ENCODE measurements around the gene NOXA1. TPM values are rescaled to one million over a fixed set of nuclear protein-coding genes. Genes with fewer than 3 reads are reported as not detected.
"Not testable (repeated sequence)": the region's sequence is repeated elsewhere in the genome, so short reads cannot be mapped to it uniquely, and the experiment has no call there.

The NOXA1 gene
- total RNA-seq, 1 donor from 2014 or later, result 3.2 TPM

DNA sequence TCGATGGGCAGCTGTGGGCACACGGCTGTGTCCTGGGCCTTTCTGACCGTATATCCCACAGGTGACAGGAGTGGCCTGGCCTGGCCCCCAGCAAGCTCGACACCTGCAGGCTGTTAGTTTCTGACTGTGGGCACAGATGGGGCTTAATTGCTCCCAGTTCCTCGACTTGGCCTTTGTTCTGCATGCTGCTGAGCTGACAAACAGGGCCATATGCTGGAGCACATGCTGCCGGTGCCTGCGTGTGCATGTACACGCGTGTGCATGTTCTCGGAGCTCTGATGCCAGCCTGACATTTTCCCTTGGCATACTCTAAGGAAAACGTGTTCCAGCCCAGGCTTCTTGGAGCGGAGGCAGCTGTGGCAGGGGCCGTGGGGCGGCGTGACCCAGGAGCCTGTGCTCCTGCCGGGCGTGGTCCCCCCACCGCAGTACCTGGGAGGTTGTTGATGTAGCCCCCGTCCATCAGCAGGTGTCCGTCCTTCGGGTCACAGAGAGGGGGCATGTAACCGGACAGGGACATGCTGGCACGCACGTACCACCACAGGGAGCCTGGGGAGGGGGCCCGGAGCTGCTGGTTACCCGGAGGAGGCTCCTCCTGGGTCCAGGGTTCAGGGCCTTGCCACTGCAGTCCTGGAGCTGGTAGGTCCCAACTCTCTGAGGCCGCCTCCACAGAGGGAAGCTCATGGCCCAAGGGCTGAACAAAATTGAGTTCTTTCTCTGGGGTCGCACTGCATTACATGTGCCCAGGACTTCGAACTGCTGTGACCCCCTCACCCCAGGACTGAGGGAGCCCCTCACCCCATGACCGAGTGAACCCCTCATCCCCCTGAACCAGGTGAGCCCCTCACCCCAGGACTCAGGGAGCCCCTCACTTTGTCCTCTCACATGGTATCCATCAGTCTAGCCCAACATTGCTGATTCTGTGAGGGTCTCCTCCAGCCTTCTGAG, 40.1 kb downstream of the NOXA1 start:
- DNase-seq (ENCODE audit: low spot score), result no peak

DNA sequence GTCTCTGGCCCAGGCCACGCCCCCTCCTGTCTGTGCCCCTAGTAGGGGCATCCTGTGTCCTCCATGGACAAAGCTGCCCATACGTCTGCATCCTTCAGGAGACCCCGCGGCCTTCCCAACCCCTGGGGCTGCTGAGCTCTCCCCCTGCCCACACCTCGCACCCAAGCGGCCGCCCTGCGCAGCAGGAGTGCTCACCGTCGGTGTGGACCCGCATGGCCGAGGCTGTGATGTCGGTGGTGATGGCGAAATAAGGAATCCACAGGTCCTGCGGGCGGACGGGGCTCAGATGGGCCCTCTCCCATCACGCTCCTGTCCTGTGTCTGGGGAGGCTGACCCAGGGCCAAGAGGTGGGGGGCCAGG, 40.7 kb downstream of the NOXA1 start:
- DNase-seq (ENCODE audit: low spot score), result no peak

DNA sequence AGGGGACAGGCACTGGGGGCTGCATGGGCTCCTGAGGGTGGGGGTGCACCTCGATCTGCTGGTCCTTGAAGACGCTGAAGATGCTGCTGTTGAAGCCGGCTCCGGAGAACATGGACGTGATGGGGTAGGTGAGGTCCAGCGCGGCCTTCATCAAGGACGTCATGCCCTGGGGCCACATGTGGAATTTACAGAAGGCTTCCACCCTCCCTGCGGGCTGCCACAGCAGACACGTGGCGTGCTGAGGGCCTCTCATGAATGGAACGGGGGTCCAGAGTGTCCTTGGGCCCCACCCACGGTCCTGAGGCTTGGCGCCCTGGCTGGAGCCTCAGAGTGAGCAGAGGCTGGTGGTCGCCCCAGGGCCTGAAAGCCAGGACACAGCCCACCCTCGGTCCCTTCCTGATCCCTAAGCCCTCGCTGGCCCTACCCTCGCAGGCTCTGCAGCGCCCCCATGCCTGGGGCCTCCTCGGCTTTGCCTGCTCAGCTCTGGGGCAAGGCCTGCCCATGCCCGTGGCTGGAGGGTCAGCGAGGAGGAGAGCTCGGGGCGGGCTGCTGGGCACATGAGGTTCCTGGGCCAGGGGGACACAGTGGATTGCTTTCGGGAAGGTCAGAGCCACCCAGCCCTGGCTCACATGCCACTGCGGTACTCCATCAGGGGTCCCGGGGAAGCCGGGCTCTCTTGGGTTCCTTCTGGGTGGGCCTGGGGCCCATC, 41.3 kb downstream of the NOXA1 start:
- no peak for DNase-seq (ENCODE audit: low spot score)

DNA sequence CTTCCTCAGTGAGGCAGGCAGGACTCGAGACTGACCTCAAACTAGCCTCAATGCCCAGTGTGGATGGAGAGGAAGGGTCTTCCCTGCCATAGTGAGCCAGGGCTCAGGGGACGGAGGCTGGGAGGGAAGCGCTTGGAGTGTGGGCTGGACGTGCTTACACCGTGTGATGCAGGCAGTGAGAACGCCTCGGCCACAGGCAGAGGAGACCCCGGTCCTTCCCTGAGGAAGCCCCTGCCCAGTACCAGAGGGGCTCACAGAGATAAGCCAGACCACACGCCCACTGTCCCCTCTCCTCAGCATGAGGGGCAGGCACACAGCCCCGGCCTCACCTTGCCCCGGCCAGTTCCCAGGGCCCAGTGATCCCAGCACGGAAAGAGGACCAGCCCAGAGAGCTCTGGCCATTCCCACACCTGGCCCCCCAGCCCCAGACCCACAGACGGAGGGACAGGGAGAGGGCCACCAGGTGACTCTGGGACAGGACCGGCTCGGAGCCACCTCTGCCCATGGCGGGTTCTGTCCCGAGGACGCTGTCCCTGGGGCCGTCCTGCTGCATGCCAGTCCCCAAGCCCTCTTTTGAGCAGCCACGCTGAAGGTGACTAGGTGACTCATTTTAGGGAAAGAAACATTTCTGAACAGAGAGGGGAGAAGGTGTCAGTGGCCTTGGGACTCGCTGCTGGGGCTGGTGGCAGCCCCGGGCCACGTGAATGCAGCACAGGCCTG, 42.0 kb downstream of the NOXA1 start:
- DNase-seq (ENCODE audit: low spot score), result no peak

DNA sequence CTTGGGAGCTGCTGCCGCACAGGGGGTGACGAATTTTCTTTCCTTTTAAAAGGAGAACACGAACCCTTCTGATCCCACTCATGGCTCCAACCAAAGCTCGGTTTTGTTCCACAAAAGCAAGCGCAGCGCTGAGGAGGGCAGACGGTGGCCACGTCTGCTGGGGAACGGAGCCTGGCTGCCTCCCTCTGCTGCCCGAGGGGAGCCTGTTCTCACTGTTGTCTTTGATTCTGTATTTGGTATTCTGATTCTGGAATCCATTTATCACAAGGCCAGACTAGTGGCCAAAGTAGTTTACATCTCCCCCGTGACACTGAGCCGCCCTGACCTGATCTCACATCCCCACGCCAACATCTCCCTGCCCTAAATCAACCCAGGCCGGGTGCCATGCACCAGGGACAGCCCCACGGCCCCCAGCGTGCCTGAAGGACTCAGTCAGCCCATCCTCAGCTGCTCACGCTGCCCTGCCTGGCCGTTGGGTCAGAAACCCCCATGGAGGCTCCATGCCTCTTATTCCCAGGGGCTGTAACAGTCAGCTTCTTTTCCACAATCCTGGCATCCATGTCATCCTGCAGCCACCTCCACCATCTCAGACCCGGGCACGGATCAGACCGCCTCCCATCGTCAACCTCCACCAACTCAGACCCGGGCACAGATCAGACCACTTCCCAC, 42.7 kb downstream of the NOXA1 start:
- DNase-seq (ENCODE audit: low spot score), result no peak

DNA sequence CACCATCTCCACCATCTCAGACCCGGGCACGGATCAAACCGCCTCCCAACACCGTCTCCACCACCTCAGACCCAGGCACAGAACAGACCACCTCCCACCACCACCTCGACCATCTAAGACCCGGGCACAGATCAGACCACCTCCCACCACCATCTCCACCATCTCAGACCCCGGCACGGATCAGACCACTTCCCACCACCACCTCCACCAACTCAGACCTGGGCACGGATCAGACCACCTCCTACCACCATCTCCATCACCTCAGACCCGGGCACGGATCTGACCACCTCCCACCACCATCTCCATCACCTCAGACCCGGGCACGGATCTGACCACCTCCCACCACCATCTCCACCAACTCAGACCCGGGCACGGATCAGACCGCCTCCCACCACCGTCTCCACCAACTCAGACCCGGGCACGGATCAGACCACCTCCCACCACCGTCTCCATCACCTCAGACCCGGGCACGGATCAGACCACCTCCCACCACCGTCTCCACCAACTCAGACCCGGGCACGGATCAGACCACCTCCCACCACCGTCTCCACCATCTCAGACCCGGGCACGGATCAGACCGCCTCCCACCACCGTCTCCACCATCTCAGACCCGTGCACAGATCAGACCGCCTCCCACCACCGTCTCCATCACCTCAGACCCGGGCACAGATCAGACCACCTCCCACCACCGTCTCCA, 43.3 kb downstream of the NOXA1 start:
- not testable (repeated sequence) for DNase-seq (ENCODE audit: low spot score)

DNA sequence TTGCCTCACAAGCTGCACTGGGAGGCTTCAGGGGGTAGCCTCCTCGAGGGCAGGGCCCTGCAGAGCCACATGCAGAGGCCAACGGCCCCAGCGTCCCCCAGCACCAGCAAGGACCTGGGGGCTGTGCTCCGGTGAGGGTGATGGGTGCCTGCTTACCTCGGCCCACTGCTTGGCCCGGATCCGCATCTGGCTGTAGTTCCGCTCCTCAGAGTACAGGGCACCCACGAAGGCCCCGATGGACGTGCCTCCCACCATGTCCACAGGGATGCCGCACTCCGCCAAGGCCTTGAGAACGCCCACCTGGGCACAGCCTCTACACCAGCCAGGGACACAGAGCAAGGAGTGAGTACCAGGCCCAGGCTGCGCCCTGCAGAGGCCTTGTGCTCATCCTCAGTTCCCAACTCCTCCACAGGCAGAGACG, 44.0 kb downstream of the NOXA1 start:
- DNase-seq (ENCODE audit: low spot score), result no peak

DNA sequence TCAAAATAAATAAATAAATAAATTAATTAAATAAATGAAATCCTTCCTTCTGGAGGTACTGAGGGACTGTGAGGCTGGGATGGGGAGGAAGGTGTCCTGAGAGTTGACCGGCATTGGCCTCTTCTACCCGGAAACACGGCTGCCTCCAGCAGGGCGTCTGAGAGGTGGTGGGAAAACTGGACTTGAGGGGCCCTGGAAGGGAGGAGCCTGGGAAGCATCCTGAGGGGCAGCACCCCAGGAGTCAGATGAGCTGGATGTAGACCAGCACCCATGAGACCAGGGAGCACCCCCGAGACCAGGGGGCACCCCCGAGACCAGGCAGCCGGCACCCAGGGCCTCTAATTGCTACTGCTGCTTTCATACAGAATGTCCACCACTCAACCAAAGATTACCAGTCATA, 44.7 kb downstream of the NOXA1 start:
- no peak for DNase-seq (ENCODE audit: low spot score)

DNA sequence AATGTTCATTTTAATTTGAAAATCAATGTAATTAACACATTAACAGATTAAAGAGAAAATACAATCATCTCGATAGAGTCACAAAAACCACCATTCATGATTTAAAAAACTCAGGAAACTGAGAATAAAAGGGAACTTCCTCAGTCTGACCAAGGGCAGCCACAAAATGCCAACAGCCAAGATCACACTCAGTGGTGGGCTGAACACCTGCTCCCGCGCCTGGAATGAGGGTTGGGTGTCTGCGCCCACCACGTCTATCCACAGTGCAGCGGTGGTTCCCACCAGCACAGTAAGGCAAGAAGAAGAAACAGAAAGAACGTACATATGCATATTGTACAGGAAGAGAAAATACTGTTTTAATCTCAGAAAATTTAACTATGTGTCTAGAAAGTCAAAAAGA, 47.6 kb downstream of the NOXA1 start:
- no peak for DNase-seq (ENCODE audit: low spot score)

DNA sequence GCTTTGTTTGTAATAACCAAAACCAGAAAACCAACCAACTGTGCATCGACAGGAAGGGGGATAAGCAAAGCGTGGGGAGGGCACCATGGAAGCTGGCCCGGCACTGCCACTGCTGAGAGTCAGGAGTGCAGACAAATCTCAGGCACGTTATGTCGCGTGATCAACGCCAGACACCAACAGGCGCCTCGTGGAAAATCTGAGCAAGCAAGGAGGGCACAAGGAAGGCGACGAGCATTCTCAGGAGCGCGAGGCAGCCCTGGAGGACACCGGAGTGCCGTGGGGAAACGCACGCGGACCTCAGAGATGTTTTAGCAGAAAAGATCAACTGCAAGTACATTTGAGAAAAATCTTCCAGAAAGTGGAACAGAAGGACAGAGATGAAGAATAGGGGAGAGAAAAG, 51.1 kb downstream of the NOXA1 start:
- DNase-seq (ENCODE audit: low spot score), result no peak

DNA sequence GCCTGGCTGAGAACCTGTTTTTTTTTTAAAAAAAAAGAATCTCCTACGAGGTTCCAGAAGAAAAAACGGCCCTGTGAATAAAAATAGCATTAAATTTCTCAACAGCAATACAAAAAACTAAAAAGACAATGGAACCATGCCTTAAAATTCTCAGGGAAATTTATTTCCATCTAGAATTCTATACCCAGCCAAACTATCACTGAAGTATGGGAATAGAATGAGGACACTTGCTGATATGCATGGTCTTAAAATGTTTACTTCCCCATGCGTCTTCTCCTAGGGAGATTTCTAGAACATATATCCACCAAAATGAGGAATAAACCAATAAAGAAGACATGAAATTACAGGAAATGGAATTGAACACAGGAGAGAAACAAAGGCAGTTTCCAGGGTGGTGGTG, 52.5 kb downstream of the NOXA1 start:
- no peak for DNase-seq (ENCODE audit: low spot score)

DNA sequence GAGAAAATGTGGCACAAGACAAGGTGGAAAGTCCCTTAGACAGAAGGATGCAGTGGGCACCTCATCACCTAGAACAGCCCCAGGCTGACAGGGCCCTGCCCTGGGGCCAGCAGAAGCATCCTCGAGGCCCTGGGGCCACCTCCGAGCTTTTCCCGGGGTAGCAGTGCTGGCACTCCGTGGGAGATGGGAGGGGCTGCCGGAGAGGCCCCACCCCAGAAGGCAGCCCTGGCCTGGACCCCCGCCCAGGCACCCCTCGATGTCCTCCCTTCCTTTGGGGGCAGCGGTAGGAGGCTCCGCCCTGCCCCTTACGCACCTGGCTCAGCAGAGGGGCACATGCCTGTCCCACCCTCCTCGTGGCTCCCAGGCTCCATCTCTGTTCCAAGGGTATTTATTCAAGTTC, 53.7 kb downstream of the NOXA1 start:
- DNase-seq (ENCODE audit: low spot score), result no peak

DNA sequence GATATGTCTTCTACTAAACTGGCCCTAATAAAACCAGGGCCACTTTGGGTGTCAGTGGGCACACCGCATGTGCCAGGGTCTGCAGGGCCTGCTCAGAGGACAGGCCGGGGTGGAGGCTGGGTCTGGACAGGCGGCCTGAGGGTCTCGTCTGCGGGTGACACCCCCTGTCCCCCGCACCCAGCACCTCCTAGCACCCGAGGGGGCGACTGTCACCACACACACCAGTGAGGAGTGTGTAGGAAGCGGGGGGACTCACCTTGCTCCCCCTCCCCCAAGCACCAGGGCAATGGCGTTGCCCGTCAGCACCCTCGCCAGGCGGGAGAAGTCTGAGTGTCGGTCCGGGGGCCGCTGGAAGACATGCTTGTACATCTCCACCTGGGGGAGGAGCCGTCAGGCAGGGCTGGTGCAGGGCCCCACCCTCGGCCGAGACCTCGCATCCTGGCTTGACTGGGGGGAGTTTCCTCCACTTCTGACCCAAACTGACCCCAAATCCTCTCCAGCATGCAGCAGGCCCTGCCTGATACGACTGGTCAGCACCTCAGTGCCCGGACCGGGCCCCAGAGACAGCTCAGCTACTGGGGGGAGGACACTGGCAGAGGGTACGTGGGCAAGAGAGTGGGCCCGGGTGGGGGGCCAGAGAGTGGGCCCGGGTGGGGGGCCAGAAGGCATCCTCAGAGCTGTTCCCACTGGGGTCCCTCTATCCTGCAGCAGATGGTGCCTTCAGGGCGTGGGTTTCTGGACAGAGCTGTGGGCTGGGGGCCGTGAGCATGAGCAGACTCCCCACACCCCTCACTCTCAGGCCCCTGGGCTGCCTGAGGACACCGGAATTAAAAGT, 54.8 kb downstream of the NOXA1 start:
- no peak for DNase-seq (ENCODE audit: low spot score)

DNA sequence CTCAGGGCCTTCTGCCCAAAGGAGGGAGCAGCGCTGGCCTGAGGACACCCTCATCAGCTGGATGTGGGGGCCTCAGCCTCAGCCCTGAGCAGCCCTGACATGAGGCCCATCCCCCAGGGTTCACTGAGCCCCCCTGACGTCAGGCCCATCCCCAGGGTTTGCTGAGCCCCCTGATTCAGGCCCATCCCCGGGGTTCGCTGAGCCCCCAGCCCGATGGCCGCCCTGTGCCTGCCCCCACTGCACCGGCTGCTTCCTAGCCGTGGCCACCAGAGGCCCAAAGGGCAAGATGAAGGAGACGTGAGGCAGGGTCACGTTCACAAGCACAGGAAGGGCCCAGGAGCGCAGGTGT, 55.4 kb downstream of the NOXA1 start:
- no peak for DNase-seq (ENCODE audit: low spot score)

DNA sequence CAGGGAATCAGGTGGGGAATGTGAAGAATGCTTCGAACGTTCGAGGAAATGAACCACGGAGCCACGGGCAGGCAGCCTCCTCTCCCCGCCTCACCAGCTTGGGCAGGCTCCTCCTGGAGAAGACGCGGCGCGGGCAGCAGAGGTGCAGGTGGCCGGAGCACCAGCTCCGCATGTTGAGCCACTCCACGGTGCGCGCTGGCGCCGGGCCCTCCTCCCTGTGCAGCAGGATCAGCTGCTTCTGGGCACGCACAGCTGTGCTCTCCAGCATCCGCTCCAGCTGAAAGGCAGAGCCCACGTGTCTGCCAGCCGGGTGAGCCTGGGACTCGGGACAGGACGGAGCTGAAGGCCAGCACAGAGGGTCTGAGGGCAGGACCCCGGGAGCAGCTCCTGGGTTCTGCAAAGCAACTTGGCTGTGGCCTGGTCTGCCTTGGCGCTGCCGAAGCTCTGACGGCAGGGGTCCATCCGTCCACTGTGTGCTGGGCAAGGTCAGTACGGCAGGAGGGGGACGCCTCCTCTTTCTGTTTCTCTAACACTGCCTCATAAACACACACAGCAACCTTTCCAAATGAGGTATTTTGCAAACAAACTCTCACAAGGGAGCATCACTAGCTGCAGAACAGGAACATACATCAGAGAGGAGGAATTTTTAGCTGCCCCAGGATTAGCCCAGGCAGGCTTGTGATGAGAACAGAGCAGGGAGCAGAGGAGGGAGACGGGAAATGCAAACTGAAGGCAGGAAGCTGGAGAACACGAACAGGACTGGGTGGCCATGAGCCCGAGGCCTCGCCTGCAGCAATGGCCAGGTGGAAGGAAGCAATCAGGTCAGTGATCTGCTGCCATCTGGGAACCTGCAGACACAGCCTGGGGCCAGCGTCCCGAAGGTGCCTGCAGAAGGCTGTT, 56.0 kb downstream of the NOXA1 start:
- DNase-seq (ENCODE audit: low spot score), result no peak

DNA sequence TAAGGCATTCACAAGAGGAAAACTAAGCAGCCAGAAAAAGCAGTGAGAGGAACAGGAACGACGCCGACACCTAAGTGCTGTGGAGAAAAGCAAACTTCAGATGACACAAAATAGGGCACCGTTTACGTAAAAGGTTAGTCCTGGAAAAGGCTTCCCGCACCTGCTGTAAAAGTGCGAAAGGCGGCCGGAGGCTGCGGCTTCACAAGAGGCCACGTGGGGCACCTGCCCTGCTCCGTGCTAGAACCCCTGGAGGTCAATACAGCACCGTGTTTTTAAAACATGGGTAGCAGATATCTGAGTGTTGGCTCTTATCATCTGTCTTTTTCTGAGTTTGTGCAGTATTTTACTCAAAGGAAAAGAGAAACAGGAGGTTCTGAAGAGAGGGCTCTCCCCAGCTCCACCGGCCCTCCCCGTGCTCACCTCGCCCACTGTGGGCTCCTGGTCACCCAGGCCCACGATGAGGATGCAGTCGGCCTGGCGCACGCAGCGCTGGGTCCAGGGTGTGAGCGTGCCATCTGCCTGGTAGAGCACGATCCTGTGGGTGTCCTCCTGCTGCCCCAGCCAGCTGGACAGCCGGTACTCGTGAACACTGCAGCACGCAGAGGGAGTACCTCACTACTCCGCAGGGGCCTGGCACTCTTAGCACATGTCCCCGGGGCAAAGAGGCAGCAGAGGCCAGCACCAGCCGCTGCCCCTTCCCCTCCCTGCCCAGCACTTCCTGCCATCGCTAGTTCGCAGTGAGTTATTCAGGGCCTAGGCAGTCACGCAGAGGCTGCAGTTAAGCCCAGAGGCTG, 56.9 kb downstream of the NOXA1 start:
- no peak for DNase-seq (ENCODE audit: low spot score)

DNA sequence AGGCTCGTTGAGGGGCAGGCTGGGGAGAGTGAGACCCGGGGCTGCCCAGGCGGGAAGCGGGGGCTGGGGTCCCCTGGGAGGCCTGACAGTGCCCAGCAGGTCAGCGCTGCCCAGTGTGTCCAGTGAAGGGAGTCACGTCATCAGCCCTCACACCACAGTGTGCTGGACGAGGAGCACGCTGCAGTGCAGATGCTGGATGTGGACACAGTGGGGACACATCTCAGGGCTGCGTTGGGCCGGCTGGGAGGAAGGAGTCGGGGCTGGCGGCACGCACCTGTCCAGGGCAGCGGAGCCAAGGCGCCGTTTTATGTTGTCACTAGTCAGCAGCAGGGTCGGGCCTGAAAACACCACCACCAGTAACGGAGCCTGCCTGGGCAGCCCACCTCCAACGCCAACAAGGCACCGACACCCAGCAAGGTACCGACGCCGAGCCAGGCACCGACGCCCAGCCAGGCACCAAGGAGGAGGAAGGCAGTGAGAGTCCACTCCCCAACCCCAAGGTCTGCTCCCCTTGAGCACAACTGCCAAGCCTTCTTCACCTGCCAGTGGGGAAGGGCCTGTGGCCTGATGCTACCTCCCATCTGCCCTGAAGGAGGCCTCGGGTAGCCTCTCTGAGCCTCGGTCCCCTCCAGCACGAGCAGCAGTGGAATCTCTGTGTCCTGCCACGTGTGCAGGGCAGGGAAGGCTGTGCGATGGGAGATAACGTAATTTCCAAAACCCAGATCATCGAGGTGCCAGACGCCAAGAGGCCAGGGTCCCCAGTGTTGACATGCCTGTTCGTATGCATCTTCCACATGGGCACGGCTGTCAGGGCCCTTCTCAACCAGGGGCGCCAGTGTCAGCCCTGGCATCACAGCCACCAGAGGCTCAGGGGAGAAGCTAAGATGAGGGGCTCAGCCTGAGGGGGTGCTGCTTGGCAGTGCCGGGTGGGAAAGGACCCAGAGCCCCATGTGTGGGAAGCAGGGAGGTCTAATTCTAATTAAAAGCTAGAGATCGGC, 57.8 kb downstream of the NOXA1 start:
- no peak for DNase-seq (ENCODE audit: low spot score)

Measured in mesenteric fat pad (tissue), 1 donor.